ENCODE measurements around the gene STYXL1.

The STYXL1 gene

GRCh38 chr7:75971961-75972763, 75.6 kb downstream of the STYXL1 start:
- DNase-seq, result no peak

GRCh38 chr7:75971309-75971960, 76.4 kb downstream of the STYXL1 start:
- no peak for DNase-seq

GRCh38 chr7:75969704-75970498, 77.9 kb downstream of the STYXL1 start:
- no peak for DNase-seq

- DNase-seq, result no peak
These were observed 78.6 kb downstream of the STYXL1 start for GRCh38 chr7:75969182-75969581.

- no peak for DNase-seq
These were observed 79.2 kb downstream of the STYXL1 start for GRCh38 chr7:75968561-75969001.

DNA sequence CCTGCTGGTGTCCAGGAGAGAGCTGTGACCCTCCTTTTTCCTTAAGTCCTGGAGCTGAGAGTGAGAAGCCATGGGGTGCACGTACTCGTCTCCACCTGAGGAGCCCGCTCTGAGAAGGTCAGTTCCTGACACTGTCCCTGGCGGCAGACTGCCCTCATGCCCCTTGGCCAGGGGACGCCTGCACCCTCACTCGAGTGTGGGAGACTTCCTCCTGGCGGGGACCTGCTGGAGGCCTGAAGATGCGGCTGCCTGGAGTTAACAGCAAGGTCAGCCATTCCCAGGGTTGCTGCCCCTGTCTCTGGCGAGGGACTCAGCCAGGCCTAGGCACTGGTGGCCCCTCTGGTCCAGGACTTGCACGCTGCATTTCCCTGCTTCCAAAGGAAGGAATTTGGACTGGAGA, 79.8 kb downstream of the STYXL1 start:
- DNase-seq, result no peak

DNA sequence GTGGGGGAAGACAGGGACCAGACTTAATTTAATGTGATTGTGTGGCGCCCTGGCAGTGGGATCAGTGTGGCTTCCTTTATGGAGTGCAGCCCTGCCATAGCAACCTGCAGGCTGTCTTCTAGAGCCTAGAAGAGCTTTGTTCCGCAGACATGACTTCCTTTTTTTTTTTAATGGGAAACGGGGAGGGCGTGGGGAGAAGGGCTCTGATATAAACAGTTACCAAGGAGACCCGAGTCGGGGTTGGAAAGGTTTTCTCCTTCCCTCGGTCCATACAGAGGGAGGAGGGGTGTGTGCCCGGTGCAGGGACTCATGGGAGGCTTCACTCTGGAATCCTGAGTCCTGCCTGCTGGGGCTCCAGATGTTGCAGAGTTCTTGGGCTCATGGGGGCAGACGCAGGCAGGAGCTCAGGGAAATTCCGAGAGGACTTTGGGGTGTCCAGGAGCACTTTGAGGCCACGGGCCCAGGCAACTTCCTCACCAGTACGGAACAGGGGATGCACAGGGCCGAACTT, 80.3 kb downstream of the STYXL1 start:
- no peak for DNase-seq

DNA sequence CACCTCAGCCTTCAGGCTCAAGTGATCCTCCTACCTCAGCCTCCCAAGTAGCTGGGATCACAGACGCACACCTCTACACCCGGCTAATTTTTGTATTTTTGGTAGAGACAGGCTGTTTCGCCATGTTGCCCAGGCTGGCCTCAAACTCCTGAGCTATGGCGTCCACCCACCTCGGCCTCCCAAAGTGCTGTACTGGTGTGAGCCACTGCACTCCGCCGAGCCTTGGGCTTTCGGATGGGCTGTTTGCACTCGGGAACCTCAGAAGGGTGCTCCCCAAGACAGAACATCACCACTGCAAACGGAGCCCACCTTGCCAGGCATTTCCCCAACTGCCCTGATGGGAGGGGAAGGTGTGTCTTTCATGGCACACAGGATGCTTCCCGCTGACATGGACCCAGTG, 80.7 kb downstream of the STYXL1 start:
- DNase-seq, result no peak

DNA sequence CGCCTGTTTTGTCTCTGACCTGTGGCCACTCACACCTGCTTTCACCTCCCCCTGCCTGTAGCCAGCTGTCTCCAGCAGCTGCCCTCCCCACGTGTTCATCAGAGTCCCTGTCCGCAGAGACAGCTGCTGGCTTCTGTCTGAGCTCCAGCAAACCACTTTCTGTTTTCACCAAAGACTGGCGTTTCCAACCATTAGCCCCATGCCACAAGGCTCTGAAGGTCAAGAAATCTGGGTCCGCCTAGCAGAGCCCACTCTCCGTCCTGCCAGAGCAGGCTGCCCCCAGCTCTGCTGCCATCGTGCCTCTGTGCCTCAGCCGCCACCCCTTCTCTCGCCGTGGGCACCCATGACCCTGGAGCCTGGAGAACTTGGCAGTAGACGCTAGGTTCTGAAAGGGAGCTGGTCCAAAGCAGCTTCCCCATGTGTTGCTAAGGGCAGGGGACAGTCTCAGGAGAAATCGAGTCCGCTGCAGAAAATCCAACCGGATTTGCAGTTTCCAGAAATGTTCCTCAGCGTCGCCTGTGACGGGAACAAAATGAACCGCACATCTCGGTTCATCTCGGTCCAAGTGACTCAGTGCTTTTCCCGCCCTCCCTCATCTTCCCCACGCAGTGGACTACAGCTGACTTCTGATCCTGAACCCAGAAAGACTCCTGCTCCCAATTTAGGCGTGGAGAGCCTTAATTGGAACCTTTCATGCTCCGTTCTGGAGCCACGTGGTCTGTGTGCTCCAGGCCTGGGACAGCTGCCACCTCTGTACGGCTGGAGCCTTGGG, 81.4 kb downstream of the STYXL1 start:
- DNase-seq, result no peak

DNA sequence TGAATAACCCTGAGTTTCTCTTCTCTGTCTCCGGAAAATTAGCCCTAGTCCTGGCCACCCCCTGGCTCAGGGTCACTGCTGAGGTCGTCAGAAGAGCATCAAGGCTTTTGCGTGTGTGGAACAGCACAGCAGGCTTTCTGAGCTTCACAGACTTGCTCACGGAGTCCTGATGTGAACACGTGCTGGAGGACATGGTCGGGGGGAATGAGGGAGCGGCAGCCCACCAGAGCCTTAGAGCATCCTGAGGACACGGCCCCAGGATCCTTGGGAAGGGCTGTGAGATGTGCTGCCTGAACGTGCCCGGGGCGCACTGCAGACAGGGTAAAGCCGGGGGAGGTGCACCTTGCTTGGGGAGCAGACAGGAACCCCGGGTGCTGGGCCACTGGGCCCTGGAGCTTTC, 82.2 kb downstream of the STYXL1 start:
- DNase-seq, result no peak

GRCh38 chr7:75963381-75963995, 84.3 kb downstream of the STYXL1 start:
- no peak for DNase-seq

DNA sequence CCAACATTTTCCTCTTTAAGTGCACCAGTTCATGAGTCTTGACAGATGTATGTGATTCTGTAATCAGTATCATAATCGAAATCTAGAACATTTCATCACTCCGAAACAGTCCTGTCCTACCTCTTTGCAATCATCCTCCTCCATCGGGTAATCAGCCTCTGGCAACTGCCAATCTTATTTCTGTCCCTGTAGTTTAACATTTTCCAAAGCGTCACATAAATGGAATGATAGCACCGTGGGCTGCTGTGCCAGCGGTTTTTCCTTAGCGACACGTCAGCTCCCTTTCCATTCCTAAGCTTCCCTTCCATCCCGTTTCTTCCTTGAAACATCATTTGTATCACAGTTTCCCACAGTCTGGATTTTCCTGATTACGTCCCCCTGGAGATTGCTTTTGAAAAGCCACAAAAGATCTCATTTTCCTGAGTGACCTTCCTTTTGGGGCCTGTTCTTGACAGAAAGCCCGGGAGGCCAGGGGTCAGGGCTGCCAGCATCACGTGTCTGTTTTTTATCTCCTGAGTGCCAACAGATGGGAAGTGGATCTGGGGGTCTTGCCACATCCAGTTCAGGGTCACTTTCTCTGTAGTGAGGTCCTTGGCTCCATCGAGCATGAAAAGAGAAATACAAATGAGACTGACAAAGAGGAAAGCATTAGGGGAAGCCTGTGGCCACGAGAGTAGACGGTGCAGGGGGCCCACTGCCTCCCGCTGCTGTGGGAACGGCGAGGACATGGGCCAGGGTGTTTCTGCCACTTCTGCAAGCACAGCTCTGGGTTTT, 85.0 kb downstream of the STYXL1 start:
- no peak for DNase-seq

GRCh38 chr7:75961218-75961617, 86.6 kb downstream of the STYXL1 start:
- no peak for DNase-seq

DNA sequence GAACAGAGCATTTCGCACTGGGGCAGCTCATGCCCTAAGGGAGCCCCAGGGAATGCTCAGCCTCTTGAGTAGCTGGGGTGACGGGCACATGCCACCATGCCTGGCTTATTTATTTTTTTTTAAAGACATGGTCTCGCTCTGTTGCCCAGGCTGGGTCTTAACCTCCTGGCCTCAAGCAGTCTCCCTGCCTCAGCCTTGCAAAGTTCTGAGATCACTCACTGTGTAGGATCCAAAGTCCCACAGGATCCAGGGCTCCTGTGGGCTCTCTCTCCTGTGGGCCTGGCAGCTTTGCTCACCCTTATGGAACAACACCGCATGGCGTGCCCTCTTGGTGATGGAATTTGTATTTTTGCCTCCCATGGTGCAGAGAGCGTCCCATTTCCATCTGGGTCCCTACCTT, 87.4 kb downstream of the STYXL1 start:
- DNase-seq, result no peak

- DNase-seq, result no peak
These were observed 88.8 kb downstream of the STYXL1 start for GRCh38 chr7:75958802-75959543.

DNA sequence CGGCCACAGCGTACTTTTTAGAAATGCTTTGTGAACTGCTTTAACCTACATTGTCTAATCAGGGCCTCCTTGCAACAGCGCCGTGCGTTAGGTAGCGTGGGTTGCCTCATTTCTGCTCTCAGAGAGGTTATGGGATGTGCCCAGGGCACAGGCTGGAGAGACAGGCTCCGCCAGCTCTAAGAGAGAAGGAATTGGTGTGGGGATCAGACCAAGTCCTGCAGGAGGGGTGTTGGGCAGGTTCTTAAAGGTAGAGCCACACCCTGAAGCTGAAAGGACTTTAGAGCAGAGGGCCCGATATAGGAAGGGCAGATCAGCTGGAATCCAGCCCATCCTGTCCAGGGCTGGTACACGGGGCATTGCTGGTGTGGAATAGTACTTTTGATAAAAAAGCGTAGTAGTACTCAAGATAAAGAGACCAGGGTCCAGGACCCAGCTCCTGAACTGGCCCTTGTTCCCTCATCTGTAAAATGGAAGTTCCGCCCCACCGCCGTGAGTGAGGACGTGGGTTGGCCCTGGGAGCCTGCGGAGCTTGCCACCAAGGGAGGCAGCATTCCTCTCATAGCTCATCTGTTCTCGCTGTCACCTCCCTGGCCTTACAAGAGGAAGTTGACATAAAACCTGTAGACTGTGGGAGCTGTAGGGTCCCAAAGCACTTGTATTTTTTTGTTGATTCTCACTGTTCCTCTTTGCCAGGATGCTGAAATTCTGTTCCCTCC, 90.6 kb downstream of the STYXL1 start:
- DNase-seq, result no peak

- no peak for DNase-seq
These were observed 92.4 kb downstream of the STYXL1 start for GRCh38 chr7:75955331-75955955.

- no peak for DNase-seq
These were observed 93.9 kb downstream of the STYXL1 start for GRCh38 chr7:75953931-75954330.

DNA sequence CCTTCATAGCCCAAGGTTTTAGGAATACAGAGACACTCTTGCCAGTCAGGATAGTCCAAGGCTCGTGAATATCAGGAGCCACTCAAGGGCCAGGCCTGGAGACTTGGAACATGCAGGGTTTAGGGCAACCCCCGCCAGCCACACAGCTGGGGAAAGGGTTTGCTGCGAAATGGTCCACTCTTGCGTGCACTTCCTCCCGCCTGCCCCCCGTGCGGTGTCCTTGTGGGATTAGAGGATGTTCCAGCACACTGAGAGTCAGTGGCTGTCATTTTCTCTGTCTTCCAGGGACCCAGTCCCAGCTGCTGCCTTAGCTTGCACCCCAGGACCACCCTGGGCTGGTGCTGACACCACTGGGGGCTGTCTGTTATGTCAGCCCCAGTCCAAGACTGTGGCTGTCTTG, 94.4 kb downstream of the STYXL1 start:
- DNase-seq, result no peak
